HG02981 (cell line): Measurements from ENCODE around the gene RMRP.
A peak's percentile ranks its signal among the peaks of the same experiment; 100 is the strongest.

ENCODE experiments used
- ATAC-seq: cut with Tn5 transposase; IDR thresholded peaks from one replicate; pipeline ENCODE4 v1.9.1; 2021; ENCODE audit warnings: mild to moderate bottlenecking, moderate library complexity; ENCODE audit not compliant: unreplicated experiment

RMRP gene

DNA sequence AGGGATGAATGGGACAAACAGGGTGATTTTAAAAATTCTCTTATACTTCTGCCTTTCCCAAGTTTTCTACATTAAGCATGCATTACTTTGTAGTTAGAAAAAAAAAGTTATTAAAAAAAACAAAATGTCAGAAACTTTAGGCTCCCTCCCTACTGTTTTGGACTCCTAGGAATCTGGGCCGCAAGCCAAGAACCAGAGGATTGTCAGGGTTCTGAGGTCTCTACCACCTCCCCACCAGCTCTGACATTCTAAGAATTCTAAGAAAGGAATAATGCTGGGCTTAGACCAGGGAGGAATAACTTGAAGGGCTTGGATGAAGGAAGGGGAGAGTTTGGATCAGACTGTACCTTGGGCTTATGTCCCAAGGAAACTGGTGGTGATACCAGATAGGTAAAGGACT is 8.2 kb upstream of the RMRP start:
- ATAC-seq: no peak

GRCh38 chr9:35665471-35665818 is 7.6 kb upstream of the RMRP start:
- no peak for ATAC-seq

DNA sequence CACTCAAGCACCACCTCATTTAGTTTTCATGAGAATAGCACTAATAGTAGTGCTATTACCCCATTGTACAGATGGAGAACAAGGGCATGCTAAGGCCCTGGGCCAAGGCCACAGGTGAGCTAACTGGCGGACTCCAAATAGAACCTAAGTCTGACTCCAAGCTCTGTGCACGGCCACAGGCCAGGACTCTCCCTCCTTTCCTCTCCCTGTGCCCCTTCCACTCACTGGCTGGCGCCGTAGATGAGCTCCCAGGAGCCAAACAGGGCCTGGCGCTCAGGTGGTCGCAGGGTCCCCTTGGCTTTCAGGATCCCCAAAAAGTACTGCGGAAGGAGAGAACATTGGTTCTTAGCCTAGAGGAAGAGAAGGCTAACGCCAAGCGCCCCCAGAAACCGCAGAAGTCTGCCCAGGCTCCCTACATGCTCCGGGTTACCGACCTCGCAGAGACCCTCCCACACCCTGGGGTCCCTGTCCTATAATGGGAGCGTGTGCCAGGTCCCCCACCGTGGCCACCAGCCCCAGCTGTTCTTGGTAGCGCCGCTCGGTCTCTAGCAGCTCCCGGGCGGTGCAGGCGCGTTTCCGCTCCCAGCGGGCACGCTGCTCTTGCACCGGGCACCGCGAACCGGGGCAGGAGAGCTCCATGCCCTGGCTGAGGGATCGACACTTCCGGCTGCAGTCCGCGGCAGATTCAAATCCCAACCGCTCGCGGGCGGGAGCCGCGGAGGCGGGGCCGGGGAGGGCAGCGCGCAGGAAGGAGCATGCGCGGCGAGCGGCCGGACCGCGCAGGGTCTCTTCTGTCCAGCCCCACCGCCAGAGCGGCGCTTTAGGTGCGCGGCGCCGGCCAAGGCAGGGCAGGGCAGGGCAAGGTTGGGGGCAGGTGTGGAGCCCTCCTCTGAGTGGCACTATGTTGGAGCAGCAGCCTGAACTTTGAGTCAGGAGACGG is 7.0 kb upstream of the RMRP start, which contains the start of gene ARHGEF39:
TSS of gene ARHGEF39 (minus strand) at position 665 of the 940 bp plus-strand sequence. CDS start at position 639, 26 bp downstream.
- peak; percentile 71 for ATAC-seq

DNA sequence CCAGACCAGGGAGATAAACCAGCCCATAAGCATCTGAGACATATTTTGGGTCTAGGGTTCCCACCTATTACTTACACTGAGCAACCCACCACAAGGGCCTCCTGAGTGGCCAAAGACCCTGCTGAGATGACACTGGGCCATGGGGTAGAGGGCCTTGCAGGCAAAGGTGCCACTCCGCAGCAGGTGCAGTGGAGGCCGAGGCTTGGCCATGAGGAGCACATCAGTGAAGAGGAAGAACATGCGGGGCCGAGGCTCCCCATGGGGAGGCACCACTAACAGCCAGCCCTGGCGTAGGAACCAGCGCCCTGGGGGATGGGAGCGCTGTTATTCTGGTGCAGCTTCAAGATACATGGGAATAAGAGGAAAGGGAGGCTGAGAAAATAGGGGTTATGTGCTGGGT is 4.6 kb upstream of the RMRP start:
- no peak for ATAC-seq

GRCh38 chr9:35661756-35662350 is 4.0 kb upstream of the RMRP start:
- no peak for ATAC-seq

DNA sequence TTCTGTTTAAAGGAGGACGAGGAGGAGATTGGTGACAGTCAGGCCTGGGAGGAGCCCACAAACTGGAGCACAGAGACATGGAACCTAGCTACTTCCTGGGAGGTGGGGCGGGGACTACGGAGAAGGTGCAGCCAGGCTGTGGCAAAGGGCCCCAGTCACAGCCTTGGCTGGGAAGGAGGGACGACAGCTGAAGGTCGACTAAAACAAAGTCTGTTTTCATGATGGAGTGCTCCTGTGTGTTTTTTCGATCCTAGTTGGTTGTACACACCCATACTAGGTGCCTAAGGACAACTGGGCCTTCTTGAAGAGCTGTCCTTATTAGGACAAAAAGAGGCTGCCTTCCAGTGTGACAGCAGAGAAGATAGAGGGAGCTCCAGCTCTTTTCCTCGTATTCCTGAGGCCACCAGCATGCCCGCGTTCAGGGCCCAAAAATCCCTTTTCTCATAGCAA is 3.2 kb upstream of the RMRP start:
- no peak for ATAC-seq

DNA sequence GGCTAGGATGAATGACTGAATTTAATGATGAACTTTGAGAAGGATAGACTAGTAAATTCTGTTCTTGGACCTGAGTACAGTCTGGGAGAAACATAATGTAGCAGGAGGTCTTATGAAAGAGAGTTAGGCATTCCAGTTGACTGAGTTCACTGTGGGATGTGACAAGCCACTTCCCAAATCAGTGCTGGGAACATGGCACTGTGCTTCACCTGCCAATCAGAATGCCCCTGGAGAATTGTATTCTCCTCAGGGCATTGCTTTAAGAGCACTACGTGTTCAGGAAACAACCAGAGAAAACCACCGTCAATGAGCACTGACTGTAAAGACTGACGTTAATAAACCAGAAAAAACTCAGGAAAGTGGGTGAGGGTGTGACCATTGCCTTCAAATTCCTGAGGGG is 1.5 kb upstream of the RMRP start:
- no peak for ATAC-seq

DNA sequence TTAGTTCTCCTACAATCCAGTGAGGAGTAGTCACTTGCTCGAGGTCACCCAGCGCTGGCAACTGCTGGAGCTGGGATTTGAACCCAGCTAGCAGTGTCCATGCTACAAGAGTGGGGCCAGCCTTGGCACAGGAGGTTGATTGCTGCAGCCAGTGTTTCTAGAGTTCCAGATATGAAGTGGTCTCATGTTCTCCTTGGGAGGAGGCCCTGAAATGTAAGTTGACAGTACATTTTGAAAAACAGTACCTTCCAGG is 1.1 kb upstream of the RMRP start:
- no peak for ATAC-seq

GRCh38 chr9:35658137-35658967 is 533 bp upstream of the RMRP start, which contains the start of gene CCDC107:
TSS of gene CCDC107 (plus strand) at chr9:35658292. CDS start at chr9:35658380, 88 bp downstream.
- peak; percentile 50 for ATAC-seq

DNA sequence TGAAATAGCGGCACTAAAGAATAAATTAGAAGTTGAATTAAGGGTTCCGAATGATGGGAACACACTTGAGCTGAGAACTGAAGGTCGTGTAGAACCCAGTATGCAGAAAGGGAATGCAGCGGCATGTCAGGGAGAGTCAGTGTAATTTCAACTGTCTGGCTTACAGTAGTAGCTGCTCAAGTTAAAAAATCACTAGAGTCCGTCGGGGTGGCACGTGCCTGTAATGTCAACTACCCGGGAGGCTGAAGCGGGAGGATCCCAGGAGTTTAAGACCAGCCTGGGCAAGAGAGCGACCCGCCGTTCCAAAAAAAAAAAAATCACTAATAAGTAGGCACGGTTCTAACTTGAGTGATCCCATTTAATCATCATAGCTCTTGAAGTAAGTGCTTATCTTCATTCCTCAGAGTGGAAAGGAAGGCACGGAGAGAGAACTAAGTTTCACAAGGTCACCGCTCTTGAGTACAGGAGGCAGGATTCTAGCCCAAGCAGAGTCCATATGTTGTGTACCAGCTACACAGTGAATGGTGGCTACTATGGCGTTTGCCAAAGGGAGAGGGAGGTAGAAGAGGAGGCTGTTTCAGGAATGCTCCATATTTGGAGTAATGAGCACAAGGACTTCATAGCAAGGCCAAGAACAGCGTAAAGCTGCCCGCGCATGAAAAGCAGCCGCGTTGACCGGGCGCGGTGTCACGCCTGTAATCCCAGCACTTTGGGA is 831 bp downstream of the RMRP start:
- no peak for ATAC-seq

GRCh38 chr9:35656348-35656747 is 1.5 kb downstream of the RMRP start:
- ATAC-seq: no peak

- ATAC-seq: no peak
Measured at GRCh38 chr9:35653611-35654010, 4.2 kb downstream of the RMRP start.

DNA sequence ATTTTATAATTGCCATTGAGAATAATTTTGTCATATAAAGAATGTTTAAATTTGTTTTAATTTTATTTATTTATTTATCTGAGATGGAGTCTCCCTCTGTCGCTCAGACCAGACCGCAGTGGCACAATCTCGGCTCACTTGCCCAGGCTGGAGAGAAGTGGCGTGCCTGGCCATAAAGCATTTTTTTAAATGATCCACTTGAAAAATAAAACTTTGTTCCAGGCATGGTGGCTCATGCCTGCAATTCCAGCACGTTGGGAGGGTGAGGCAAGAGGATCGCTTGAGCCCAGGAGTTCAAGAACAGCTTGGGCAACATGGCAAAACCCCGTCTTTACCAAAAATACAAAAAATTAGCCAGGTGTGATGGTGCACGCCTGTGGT is 5.0 kb downstream of the RMRP start:
- ATAC-seq: no peak

GRCh38 chr9:35651956-35652828 is 5.6 kb downstream of the RMRP start:
- ATAC-seq: no peak

- no peak for ATAC-seq
Measured at GRCh38 chr9:35650341-35651158, 7.3 kb downstream of the RMRP start, which contains the start of gene SIT1. TSS of gene SIT1 (minus strand) at chr9:35650931. CDS start at chr9:35650853, 78 bp downstream.

GRCh38 chr9:35649431-35650340 is 8.1 kb downstream of the RMRP start:
- ATAC-seq: no peak

DNA sequence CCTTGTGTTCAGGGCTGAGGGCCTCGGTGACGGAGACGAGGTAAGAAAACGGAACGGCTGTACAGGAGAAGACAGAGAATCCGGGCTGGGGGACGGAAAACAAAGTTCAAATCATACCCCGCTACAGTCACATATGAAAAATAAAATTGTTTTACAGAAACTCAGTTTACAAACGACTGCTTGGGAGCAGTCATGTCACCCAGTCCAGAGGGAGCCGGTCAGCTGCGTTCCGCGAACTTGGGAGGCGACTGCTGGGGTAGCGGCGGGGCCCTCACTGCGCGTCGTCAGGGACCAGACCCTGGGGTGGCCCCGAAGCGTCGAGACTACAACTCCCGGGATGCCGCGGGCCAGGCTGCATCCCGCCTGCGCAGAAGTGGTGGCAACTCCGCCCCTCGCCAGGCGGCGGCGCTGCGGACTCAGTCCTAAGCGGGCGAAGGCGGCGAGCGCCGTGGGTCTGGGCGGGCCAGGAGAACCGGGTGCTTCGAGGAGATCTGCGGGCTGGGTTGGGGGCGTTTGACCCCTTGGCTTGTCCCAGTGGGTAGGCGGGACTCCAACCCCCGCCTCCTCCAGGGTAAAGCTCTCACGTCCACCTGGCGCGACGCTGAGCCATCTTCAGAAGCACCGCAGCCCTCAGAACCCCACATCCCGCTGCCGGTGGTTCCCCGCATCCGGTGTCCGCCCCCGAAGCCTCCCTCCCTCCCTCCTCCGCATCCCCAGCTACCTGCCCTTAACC is 11.1 kb downstream of the RMRP start:
- ATAC-seq: peak; percentile 84
